Activated CD8-positive, alpha-beta memory T cell treated with anti-CD3 and anti-CD28 coated beads for 1 hour (primary cell): ENCODE measurements around the gene ADH4.
"Not testable (repeated sequence)": the region's sequence is repeated elsewhere in the genome, so short reads cannot be mapped to it uniquely, and the experiment has no call there.

Source experiments
- DNase-seq, 2 donors: peaks; one replicate each; pipeline ENCODE4 v3.0.0-alpha.2; 2020; ENCODE audit warnings: low read depth in 1 of 2; ENCODE audit errors: extremely low read depth in 1 of 2

Gene ADH4

GRCh38 chr4:99144070-99144469 lies at the start of gene ADH4:
TSS of gene ADH4 (minus strand) at chr4:99144297. CDS start at chr4:99144222, 75 bp downstream.
- DNase-seq: no peak

DNA sequence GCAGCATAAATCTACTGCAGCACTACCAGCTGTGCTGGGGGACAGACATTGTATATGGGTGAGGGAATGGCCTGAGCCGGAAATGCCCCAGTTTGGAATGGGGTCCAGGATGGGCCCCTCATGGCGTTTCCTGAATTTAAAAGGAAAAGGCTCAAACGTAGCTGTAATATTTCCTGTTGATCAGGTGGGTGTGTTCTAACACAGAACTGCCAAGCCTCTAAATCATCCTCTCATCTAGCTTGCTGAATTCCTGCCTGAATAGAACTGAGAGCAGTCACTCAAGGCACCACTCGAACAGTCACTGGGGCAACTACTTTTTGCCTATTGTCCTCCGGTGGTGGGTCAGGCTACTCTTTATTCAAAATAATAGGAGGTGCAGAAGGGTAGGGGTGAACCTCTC lies 46.2 kb upstream of the ADH4 start:
- DNase-seq: no peak

DNA sequence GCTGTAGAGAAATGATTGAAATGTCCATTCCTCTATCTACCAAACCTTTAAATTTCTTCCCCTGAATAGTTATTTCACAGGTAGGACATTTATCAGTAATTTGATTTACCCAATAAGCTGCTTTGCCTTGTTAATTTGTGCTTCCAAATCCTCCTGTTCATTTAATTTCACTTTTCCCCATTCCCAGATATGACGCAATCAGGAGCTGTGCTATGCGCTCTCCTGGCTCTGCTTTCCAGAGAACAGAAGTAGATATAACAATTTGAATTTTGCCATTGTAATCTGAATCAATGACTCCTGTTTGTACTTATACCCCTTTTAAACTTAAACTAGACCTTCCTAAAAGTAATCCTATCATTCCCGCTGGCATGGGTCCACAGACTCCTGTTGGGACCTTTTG lies 45.8 kb upstream of the ADH4 start:
- not testable (repeated sequence) for DNase-seq

DNA sequence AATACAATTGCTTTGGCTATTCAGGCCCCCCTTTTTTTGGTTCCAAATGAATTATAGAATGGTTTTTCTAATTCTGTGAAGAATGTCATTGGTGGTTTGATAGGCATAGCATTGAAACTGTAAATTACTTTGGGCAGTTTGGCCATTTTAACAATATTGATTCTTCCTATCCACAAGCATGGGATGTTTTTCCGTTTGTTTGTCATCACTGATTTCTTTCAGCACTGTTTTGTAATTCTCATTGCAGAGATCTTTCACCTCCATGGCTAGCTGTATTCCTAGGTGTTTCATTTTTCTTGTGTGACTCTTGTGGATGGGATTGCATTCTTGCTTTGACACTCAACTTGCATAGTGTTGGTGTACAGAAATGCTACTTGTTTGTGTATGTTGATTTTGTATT lies 41.9 kb upstream of the ADH4 start:
- no peak for DNase-seq

- DNase-seq: no peak
Observed at GRCh38 chr4:99185581-99185980, 41.5 kb upstream of the ADH4 start.

- no peak for DNase-seq
Observed at GRCh38 chr4:99180382-99181070, 36.4 kb upstream of the ADH4 start.

DNA sequence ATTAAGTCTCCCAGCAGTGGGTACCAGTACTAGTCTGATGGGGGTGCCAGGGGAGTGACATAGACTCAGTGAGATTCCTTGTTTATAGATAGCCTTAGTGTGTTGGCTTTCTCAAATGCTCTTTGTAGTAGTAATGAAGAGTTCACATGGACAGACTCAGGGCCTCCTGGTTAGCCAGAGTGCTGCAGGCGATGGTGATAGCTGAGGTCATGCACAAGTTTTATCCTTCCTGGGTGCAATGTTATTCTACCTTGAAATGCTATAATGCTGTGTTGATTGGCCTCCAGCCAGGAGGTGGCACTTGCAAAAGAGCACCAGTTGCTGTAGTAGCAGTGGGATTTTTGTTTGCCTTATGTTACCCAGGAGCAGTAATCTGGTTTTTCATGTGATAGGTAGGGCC lies 35.5 kb upstream of the ADH4 start:
- DNase-seq: no peak

DNA sequence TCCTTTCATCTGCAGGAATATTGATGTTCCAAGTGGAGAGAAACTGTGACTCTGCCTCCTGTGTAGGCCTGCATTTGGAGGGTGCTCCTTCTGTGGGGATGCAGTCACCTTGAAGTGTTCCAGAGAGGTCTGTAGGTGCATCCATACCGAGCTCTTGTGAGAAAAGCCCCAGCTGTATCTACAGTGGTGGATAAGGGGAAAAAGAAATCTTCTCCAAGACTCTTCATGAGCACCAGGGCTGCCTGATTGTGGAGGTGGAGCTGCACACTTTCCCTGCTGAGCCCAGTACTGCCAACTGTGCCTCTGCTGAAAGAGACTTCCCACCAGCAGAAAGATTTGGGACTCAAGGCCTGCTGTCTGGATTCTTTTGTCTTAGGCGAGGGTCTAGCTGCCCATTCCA lies 35.1 kb upstream of the ADH4 start:
- DNase-seq: no peak

DNA sequence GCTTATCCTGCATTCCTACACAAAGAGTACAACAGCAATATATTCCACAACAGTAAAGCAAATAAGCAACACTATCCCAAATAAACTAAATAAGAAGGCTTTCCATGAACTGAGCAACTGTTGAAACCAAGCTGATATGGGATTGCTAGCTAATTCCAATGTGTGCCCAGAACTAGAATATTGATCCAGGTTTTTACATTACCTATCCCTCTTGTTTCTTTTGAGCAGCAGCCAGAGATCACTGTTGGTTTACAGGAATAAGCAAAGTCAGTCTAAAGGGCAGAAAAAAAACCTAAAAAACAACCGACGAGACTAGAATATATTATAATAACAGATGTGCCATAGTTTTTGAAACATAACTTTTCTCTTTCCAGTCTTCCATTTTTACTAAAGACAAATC lies 22.4 kb upstream of the ADH4 start:
- DNase-seq: no peak

DNA sequence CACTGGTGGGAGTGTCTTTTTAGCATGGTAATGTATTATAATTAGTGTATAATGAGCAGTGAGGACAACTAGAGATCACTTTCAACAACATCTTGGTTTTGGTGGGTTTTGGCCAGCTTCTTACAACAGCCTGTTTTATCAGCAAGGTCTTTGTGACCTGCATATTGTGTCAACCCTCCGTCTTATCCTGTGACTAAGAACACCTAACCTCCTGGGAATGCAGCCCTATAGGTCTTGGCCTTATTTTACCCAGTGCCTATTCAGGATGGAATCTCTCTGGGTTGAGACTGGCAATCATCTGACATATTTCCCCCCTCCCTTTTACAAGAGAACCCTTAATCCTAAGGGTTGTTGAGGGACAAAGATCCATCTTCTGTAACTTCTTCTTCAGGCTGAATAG lies 21.9 kb upstream of the ADH4 start:
- no peak for DNase-seq

GRCh38 chr4:99161373-99162099 lies 17.4 kb upstream of the ADH4 start:
- no peak for DNase-seq

- no peak for DNase-seq
Observed at GRCh38 chr4:99159699-99160098, 15.6 kb upstream of the ADH4 start.

- DNase-seq: no peak
Observed at GRCh38 chr4:99157478-99157935, 13.4 kb upstream of the ADH4 start.

DNA sequence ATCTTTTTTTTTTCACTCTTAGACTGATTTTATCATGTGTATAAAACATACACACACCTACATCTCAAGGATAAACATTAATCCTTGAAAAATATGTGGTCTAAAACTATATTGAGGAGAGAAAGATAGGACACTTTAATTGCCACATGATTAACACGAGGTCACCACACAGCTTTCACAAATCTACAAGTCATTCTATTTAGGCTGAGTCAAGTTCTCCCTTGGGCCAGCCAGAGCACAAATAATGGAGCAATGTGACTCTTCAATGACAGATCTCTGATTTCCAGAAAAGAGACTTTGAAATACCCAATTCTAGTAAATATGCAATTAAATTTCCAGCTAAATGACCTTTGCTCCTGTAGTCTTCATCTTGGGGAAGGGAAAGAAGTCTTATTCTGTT lies 12.9 kb upstream of the ADH4 start:
- DNase-seq: no peak

- DNase-seq: no peak
Observed at GRCh38 chr4:99154658-99155342, 10.7 kb upstream of the ADH4 start.

DNA sequence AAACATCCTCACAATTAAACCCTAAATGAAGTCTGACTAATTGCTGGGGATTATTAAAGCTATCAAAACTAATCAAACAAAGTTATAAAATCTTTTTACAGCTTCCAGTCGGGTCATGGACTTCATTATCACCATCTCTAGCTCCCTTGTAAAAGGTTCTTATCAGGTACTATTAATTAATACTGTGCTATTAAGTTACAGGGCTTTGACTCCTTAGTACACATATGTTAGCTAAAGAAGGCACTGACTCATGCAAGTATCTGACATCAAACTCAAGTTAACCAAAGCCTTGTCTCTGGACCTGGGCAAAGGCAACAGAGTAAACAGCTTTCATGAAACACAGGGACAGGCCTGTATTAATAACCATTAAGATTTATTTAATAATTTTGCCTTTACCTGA lies 7.9 kb upstream of the ADH4 start:
- no peak for DNase-seq

DNA sequence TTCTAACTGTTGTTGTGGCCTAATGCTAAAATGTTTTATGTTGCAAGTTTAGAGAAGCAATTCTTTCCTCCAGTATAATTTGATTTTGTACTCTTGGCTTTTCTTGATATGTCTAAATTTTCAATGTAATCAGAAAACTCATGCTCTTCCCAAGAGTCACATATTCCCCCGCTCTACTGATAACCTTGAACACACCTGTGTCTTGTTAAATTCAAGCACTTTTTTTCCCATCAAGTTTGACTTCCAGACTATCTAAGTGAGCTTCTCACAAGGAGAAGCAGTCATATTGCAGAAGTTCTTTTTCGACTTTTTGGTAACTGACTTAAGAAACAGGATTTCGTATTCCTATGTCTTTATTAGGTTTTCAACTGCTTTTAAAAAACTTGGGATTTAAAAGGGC lies 7.4 kb upstream of the ADH4 start:
- no peak for DNase-seq

GRCh38 chr4:99149426-99150019 lies 5.4 kb upstream of the ADH4 start:
- DNase-seq: no peak

GRCh38 chr4:99148550-99148949 lies 4.5 kb upstream of the ADH4 start:
- no peak for DNase-seq

- DNase-seq: no peak
Observed at GRCh38 chr4:99144587-99144986, 490 bp upstream of the ADH4 start.

DNA sequence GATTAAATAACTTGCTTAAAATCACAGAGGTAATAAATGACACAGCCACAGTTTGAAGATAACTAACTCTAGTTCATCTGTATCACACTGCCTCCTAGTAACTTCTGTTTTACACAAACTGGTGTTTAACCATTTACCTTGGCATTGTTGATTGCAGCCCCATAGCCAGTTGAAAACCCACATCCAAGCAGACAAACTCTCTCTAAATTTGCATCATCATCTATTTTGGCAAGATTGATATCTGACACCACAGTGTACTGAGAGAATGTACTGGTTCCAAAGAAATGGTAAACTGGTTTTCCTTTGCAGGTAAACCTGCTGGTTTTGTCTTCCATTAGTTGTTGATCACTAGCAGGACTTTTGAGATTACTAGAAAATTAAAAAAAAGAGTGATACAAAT lies 7.8 kb downstream of the ADH4 start:
- no peak for DNase-seq
